RKO (cell line): Measurements from ENCODE around the gene ALG5.

Experiments
- DNase-seq: peaks from one replicate; pipeline ENCODE4 v3.0.0-alpha.2; 2016; ENCODE audit warnings: low spot score

The ALG5 gene

GRCh38 chr13:36999054-36999714, at the start of gene ALG5:
ALG5 (minus strand) TSS chr13:36999340; CDS start chr13:36999300, 40 bp downstream.
- DNase-seq, result peak; percentile 91

GRCh38 chr13:37047846-37048245, 48.7 kb upstream of the ALG5 start:
- DNase-seq, result no peak

GRCh38 chr13:37047032-37047431, 47.9 kb upstream of the ALG5 start:
- DNase-seq, result no peak

GRCh38 chr13:37046062-37046461, 46.9 kb upstream of the ALG5 start:
- DNase-seq, result no peak

- no peak for DNase-seq
Measured at GRCh38 chr13:37040789-37041188, 41.6 kb upstream of the ALG5 start.

- DNase-seq, result no peak
Measured at GRCh38 chr13:37039896-37040295, 40.8 kb upstream of the ALG5 start.

- no peak for DNase-seq
Measured at GRCh38 chr13:37037241-37037640, 38.1 kb upstream of the ALG5 start.

GRCh38 chr13:37029617-37030016, 30.5 kb upstream of the ALG5 start:
- no peak for DNase-seq

- DNase-seq, result no peak
Measured at GRCh38 chr13:37027639-37028038, 28.5 kb upstream of the ALG5 start.

- DNase-seq, result peak; percentile 37
Measured at GRCh38 chr13:37026771-37027170, 27.6 kb upstream of the ALG5 start.

- DNase-seq, result peak; percentile 58
Measured at GRCh38 chr13:37023871-37024270, 24.7 kb upstream of the ALG5 start.

GRCh38 chr13:37014609-37015008, 15.5 kb upstream of the ALG5 start:
- DNase-seq, result no peak

GRCh38 chr13:37011788-37012187, 12.6 kb upstream of the ALG5 start:
- no peak for DNase-seq

- DNase-seq, result no peak
Measured at GRCh38 chr13:37011002-37011401, 11.9 kb upstream of the ALG5 start.

- DNase-seq, result no peak
Measured at GRCh38 chr13:37010424-37010823, 11.3 kb upstream of the ALG5 start.

GRCh38 chr13:37009692-37010091, 10.6 kb upstream of the ALG5 start:
- DNase-seq, result no peak

GRCh38 chr13:37001921-37002250, 2.7 kb upstream of the ALG5 start:
- DNase-seq, result peak; percentile 45

GRCh38 chr13:36998624-36999041, 507 bp downstream of the ALG5 start:
- peak; percentile 25 for DNase-seq

GRCh38 chr13:36997716-36998427, 1.3 kb downstream of the ALG5 start:
- no peak for DNase-seq

- DNase-seq, result no peak
Measured at GRCh38 chr13:36992362-36992761, 6.8 kb downstream of the ALG5 start.

- peak; percentile 12 for DNase-seq
Measured at GRCh38 chr13:36986462-36987240, 12.5 kb downstream of the ALG5 start.

GRCh38 chr13:36981156-36981743, 17.9 kb downstream of the ALG5 start:
- peak; percentile 77 for DNase-seq
